SK-N-SH treated with all-trans-retinoic acid at 6 μM for 48 hours (cell line): ENCODE results near the gene GRIA3.

Experiments
- ATAC-seq: fragments of 200-7000 bp; cut with Tn5 transposase; 3 replicates; pipeline ENCODE4 v1.9.1; 2020; ENCODE audit warnings: mild to moderate bottlenecking, moderate library complexity
- ARNTL ChIP-seq: fragments of 450-650 bp; formaldehyde crosslinking; IDR thresholded peaks from 2 replicates; pipeline ENCODE4 v1.5.0; 2020; ENCODE audit warnings: low read depth, mild to moderate bottlenecking, moderate library complexity, borderline replicate concordance
- BACH2 ChIP-seq: fragments of 250-450 bp; sonication (Bioruptor Pico); IDR thresholded peaks from 2 replicates; pipeline ENCODE4 v1.9.0; 2021; ENCODE audit warnings: mild to moderate bottlenecking, borderline replicate concordance
- CREB5 ChIP-seq: fragments of 250-450 bp; sonication (Bioruptor Pico); IDR thresholded peaks from 2 replicates; pipeline ENCODE4 v1.5.1; 2020; ENCODE audit warnings: low read depth, mild to moderate bottlenecking, moderate library complexity
- CSDC2 ChIP-seq: fragments of 250-450 bp; sonication (Bioruptor Pico); IDR thresholded peaks from 2 replicates; pipeline ENCODE4 v1.5.0; 2020; ENCODE audit warnings: mild to moderate bottlenecking, moderate library complexity
- CSRNP3 ChIP-seq: fragments of 250-450 bp; sonication (Bioruptor Pico); IDR thresholded peaks from 2 replicates; pipeline ENCODE4 v1.5.1; 2021; ENCODE audit warnings: mild to moderate bottlenecking, moderate library complexity
- ESRRG ChIP-seq: fragments of 250-450 bp; sonication (Bioruptor Pico); IDR thresholded peaks from 2 replicates; pipeline ENCODE4 v1.6.1; 2021; ENCODE audit warnings: mild to moderate bottlenecking
- GLIS3 ChIP-seq: fragments of 250-450 bp; sonication (Bioruptor Pico); IDR thresholded peaks from 2 replicates; pipeline ENCODE4 v1.5.0; 2020; ENCODE audit warnings: mild to moderate bottlenecking, moderate library complexity
- ISL1 ChIP-seq: fragments of 250-450 bp; sonication (Bioruptor Pico); IDR thresholded peaks from 2 replicates; pipeline ENCODE4 v2.1.2; 2022; ENCODE audit warnings: mild to moderate bottlenecking, moderate library complexity
- OSR1 ChIP-seq: fragments of 250-450 bp; sonication (Bioruptor Pico); IDR thresholded peaks from 2 replicates; pipeline ENCODE4 v1.8.0; 2022; ENCODE audit warnings: moderate library complexity, mild to moderate bottlenecking, inconsistent platforms
- POU6F1 ChIP-seq: fragments of 250-450 bp; sonication (Bioruptor Pico); IDR thresholded peaks from 2 replicates; pipeline ENCODE4 v1.8.0; 2021; ENCODE audit warnings: low read depth, mild to moderate bottlenecking, moderate library complexity, borderline replicate concordance
- PPARA ChIP-seq: fragments of 250-450 bp; sonication (Bioruptor Pico); IDR thresholded peaks from 2 replicates; pipeline ENCODE4 v1.5.0; 2020; ENCODE audit warnings: mild to moderate bottlenecking, borderline replicate concordance
- RARB ChIP-seq: fragments of 250-450 bp; sonication (Bioruptor Pico); IDR thresholded peaks from 2 replicates; pipeline ENCODE4 v1.8.0; 2021; ENCODE audit warnings: mild to moderate bottlenecking, moderate library complexity
- SNAI2 ChIP-seq: fragments of 250-450 bp; sonication (Bioruptor Pico); IDR thresholded peaks from 2 replicates; pipeline ENCODE4 v1.5.0; 2020; ENCODE audit warnings: mild to moderate bottlenecking, moderate library complexity
- TCF4 ChIP-seq: fragments of 250-450 bp; sonication (Bioruptor Pico); IDR thresholded peaks from 2 replicates; pipeline ENCODE4 v1.8.0; 2021; ENCODE audit warnings: mild to moderate bottlenecking, moderate library complexity, borderline replicate concordance
- TOX ChIP-seq: fragments of 250-450 bp; sonication (Bioruptor Pico); IDR thresholded peaks from 2 replicates; pipeline ENCODE4 v1.8.0; 2021; ENCODE audit warnings: mild to moderate bottlenecking, moderate library complexity, borderline replicate concordance
- ZC3H10 ChIP-seq: fragments of 250-450 bp; sonication (Bioruptor Pico); IDR thresholded peaks from 2 replicates; pipeline ENCODE4 v1.5.1; 2021; ENCODE audit warnings: mild to moderate bottlenecking, moderate library complexity
- ZFP3 ChIP-seq: fragments of 250-450 bp; sonication (Bioruptor Pico); IDR thresholded peaks from 2 replicates; pipeline ENCODE4 v1.5.0; 2020; ENCODE audit warnings: mild to moderate bottlenecking, moderate library complexity
- ZFP30 ChIP-seq: fragments of 450-650 bp; formaldehyde crosslinking; IDR thresholded peaks from 2 replicates; pipeline ENCODE4 v1.5.0; 2022; ENCODE audit warnings: mild to moderate bottlenecking, moderate library complexity
- ZNF565 ChIP-seq: fragments of 450-650 bp; formaldehyde crosslinking; conservative IDR thresholded peaks from 2 replicates; pipeline ENCODE4 v1.5.0; 2020; ENCODE audit warnings: low read depth, mild to moderate bottlenecking, moderate library complexity
- ZNF70 ChIP-seq: fragments of 450-650 bp; formaldehyde crosslinking; IDR thresholded peaks from 2 replicates; pipeline ENCODE4 v1.5.0; 2020; ENCODE audit warnings: mild to moderate bottlenecking, moderate library complexity
- ZNF8 ChIP-seq: fragments of 450-650 bp; formaldehyde crosslinking; IDR thresholded peaks from 2 replicates; pipeline ENCODE4 v1.5.0; 2020; ENCODE audit warnings: mild to moderate bottlenecking, moderate library complexity
- TF ChIP-seq, protein P1 (sequence below): fragments of 250-450 bp; sonication (Bioruptor Pico); IDR thresholded peaks from 2 replicates; pipeline ENCODE4 v1.5.0; 2020; ENCODE audit warnings: mild to moderate bottlenecking, moderate library complexity

Gene GRIA3

DNA sequence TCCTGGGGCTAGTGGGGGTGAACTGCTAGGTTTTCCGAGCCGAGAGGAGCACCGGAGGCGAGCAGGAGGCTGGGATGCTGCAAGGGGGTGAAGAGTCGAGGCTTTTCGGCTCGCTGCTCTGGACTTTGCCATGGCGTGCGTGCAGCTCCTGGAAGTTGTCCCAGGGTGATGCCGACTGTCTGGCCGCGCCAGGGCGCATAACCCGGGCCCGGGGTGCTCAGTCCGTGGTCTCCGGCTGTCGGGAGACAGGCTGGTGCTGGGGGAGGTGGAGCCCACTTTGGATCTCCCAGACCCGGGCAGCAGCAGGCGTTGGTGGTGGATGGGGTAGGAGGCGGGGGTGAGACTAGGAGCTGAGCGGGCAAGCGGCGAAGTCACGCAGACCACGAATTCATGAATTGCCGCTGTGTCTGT is 793 bp downstream of the GRIA3 start:
- peak; percentile 61 for ATAC-seq
- TF ChIP-seq OSR1 (CRISPR knock-in tag) (no peak), ZFP3 (CRISPR knock-in tag) (no peak), RARB (CRISPR knock-in tag) (no peak), ZNF8 (CRISPR knock-in tag) (no peak), TOX (CRISPR knock-in tag) (no peak), CREB5 (CRISPR knock-in tag) (no peak), ARNTL (CRISPR knock-in tag) (no peak), ZC3H10 (CRISPR knock-in tag) (no peak), CSDC2 (no peak), ESRRG (no peak), TCF4 (no peak), ZNF565 (CRISPR knock-in tag) (no peak), POU6F1 (CRISPR knock-in tag) (no peak), SNAI2 (CRISPR knock-in tag) (no peak), ZFP30 (CRISPR knock-in tag) (no peak), ZNF70 (no peak)
- TF ChIP-seq, protein P1, sequence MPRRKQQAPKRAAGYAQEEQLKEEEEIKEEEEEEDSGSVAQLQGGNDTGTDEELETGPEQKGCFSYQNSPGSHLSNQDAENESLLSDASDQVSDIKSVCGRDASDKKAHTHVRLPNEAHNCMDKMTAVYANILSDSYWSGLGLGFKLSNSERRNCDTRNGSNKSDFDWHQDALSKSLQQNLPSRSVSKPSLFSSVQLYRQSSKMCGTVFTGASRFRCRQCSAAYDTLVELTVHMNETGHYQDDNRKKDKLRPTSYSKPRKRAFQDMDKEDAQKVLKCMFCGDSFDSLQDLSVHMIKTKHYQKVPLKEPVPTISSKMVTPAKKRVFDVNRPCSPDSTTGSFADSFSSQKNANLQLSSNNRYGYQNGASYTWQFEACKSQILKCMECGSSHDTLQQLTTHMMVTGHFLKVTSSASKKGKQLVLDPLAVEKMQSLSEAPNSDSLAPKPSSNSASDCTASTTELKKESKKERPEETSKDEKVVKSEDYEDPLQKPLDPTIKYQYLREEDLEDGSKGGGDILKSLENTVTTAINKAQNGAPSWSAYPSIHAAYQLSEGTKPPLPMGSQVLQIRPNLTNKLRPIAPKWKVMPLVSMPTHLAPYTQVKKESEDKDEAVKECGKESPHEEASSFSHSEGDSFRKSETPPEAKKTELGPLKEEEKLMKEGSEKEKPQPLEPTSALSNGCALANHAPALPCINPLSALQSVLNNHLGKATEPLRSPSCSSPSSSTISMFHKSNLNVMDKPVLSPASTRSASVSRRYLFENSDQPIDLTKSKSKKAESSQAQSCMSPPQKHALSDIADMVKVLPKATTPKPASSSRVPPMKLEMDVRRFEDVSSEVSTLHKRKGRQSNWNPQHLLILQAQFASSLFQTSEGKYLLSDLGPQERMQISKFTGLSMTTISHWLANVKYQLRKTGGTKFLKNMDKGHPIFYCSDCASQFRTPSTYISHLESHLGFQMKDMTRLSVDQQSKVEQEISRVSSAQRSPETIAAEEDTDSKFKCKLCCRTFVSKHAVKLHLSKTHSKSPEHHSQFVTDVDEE, result no peak

- ATAC-seq, result no peak
- TF ChIP-seq ISL1 (CRISPR knock-in tag) (no peak), ZFP3 (CRISPR knock-in tag) (no peak), PPARA (CRISPR knock-in tag) (no peak), CREB5 (CRISPR knock-in tag) (no peak), SNAI2 (CRISPR knock-in tag) (no peak), BACH2 (no peak), ZNF8 (CRISPR knock-in tag) (no peak)
- TF ChIP-seq, all 23 proteins: peak for 0
Measured at GRCh38 chrX:123185721-123186120, 1.6 kb downstream of the GRIA3 start.

DNA sequence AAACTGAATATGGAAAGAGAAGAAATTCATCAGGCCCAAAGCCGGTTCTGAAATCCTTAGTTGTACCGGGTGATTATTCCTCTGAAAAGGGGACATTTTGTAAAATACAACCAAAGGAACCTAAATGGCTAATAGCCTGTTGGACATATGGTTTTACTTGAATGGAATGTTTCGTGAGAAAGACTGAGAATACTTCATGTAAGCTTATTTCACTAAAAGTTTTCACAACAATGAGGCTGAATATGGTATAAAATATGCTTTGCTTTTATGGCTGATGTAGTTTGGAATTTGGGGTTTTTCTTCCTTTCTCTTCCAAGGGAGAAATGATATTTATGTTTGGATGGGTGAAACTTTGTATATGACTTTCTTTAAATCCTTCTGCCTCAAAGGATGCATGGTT is 2.7 kb downstream of the GRIA3 start:
- no peak for ATAC-seq
- TF ChIP-seq SNAI2 (CRISPR knock-in tag) (no peak), GLIS3 (CRISPR knock-in tag) (no peak), ESRRG (no peak), ARNTL (CRISPR knock-in tag) (no peak), CSRNP3 (CRISPR knock-in tag) (no peak), TCF4 (no peak), TOX (CRISPR knock-in tag) (no peak), ZC3H10 (CRISPR knock-in tag) (no peak), ZFP3 (CRISPR knock-in tag) (no peak)
